NK-92 (cell line): ENCODE measurements around the gene PRKAA2.
"Not testable (repeated sequence)": the region's sequence is repeated elsewhere in the genome, so short reads cannot be mapped to it uniquely, and the experiment has no call there.

Experiments used
- DNase-seq: peaks from one replicate; lab custom pipeline; 2025; ENCODE audit not compliant: unreplicated experiment; lab: John Stamatoyannopoulos, UW

Gene PRKAA2

DNA sequence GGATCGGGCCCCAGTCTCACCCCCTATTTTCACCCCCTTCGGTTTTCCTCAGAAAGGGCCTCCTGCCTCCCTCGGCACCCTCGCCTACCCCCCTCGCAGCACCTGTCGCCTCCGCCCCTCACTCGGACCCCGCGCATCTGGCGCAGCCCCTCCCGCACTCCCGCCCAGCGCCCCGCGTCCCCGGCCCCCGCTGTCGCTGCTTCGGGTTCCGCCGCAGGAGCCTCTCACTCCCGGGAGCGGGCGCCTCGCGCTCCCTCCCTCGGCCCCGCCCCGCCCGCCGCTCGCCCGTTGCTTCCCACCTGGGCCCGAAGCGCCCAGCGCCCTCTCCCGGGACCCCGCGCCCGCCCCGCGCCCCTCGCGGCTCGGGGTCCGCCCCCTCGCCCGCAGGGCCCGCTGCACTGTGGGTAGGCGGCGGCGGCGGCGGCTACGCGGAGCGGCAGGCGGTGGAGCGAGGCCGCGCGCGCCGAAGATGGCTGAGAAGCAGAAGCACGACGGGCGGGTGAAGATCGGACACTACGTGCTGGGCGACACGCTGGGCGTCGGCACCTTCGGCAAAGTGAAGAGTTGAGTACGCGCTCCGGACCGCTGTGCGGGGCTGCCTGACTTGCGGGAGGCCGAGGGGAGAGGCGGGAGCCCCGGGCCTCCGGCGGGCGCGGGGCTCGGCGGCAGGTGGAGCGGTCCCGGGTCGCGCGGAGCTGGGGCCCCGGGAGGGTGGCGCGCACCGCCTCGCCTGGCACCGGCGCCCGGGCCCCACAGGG is at the start of gene PRKAA2:
PRKAA2 (plus strand) TSS at position 396 of the 758 bp plus-strand sequence; CDS start at position 470, 74 bp downstream.
- no peak for DNase-seq

DNA sequence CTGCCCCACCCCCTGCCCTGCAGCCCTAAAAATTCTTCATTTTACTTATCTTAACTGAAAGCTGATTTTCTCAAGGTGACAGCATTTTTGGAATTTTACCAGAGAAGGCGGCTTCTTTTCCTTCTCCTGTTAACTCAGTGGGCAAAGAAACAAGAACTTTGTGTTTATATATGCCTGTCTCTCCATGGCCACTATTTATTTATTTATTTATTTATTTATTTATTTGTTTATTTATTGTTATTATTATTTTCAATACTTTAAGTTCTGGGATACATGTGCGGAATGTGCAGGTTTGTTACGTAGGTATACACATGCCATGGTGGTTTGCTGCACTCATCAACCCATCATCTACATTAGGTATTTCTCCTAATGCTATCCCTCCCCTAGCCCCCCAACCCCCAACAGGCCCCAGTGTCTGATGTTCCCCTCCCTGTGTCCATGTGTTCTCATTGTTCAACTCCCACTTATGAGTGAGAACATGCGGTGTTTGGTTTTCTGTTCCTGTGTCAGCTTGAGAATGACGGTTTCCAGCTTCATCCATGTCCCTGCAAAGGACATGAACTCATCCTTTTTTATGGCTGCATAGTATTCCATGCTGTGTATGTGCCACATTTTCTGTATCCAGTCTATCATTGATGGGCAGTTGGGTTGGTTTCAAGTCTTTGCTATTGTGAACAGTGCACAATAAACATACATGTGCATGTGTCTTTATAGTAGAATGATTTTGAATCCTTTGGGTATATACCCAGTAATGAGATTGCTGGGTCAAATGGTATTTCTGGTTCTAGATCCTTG is 49.5 kb upstream of the PRKAA2 start:
- DNase-seq = not testable (repeated sequence)

DNA sequence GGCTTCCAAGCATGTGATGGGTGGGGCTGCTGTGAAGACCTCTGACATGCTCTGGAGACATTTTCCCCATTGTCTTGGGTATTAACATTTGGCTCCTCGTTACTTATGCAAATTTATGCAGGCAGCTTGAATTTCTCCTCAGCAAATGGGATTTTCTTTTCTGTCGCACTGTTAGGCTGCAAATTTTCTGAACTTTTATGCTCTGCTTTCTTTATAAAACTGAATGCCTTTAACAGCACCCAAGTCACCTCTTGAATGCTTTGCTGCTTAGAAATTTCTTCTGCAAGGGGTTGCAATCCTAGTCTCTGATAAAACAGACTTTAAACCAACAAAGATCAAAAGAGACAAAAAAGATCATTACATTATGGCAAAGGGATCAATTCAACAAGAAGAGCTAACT is 35.0 kb upstream of the PRKAA2 start:
- not testable (repeated sequence) for DNase-seq

DNA sequence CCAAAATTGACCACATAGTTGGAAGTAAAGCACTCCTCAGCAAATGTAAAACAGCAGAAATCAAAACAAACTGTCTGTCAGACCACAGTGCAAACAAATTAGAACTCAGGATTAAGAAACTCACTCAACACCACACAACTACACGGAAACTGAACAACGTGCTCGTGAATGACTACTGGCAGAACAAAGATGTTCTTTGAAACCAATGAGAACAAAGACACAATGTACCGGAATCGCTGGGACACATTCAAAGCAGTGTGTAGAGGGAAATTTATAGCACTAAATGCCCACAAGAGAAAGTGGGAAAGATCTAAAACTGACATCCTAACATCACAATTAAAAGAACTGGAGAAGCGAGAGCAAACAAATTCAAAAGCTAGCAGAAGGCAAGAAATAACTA is 34.3 kb upstream of the PRKAA2 start:
- not testable (repeated sequence) for DNase-seq

DNA sequence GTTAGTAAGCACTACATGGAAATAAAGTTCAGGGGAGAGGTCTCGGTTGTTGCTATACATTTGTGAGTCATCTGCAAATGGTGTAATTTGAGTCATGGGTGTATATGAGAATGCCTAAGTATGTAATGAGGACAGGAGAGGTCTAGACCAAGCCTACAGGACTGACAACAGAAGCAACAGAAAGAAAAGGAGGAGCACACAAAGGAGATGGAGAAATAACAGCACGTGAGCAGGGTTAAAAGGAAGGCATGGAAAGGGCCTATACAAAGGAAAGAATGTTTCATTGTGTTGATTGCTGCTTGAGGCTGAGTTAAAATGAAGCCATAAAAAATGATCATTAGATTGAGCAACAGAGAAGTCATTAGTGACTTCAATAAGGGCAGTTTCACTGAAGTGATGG is 28.0 kb upstream of the PRKAA2 start:
- no peak for DNase-seq

DNA sequence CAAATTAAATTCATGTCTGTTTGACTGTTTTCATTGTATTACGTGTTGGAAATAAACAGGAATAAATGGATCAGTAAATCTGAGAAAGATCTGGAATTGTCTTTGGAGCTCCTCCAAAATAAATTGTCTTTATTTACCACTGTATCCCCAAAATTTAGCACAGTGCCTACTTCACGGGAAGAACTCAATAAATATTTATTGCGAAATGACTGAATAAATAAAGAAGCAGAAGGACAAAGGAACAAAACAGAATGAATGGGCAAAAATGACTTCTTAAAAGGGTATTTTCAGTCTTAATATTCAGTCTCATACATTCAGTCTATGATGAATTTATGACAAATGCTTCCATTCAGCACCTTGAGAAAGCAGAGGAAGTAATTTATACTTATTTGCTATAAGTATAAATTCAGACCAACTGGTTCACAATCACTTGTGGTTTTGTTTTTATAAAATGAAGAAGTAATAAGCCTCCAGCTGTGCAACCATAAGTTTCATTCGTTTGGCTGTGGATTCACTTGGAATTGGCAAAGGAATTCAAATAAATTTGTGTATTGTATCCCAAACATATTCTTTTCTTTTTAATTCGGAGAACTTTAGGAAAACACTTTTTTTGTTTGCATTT is 19.2 kb upstream of the PRKAA2 start:
- DNase-seq = no peak

DNA sequence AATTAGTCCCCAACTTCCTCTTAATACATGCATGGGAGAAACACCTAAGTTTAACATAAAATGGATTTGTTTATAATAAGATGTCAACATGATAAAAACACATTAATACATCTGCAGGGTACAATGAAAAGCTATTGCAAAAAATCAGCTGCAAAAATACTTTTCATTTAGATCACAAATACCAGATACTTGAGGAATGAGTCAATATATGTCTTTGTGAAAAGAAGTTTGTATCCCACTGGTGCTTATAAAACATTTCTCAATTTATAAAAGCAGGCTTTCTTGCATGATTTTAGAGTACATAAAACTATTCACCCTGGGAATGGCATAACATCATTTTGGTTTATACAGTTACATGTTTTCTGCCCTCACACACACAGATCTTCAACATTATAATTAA is 18.6 kb upstream of the PRKAA2 start:
- no peak for DNase-seq

DNA sequence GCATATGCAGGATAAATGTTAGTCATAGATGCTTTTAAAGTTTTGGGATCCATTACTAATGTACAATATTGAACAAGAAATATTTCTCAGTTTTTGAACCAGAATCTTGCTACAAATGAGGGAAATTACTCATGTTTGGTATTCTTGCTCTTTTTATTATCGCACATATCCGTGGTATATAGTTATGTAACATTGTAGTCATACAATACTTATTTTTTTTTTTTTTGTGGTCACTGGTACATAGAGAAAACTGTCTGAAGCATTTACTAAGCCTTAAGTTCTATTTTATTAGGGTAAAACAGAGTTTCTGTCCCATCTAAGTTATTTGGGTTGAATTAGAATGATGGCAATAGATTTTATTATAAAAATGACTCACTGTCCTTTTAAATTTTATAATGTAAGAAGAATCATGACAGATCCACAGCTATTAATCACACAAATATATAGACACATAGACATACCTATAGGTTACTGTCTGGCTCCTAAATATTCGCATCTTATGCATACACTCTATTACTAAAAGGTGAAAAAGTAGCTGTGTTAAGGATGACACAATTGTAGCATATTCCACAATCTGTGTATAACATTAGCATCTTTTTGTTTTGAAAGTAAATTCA is 18.0 kb upstream of the PRKAA2 start:
- DNase-seq = no peak

DNA sequence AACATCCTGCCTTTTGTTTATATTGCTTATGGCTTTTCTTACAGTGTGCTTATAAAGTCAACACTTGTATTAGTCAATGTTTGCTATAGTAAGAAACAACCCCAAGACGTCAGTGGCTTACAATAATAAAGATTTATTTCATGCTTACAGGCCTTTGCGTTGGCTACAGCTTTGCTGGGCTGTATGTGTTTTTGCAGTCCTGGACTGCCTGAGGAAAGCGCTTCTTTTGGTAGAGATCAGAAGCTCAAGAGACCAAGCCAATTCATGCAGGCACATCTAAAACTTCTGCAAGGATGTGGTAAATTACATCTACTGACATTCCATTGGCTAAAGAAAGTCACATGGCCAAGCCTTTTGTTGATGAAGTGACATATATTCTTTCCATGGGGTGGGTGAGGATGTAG is 17.5 kb upstream of the PRKAA2 start:
- DNase-seq = no peak

DNA sequence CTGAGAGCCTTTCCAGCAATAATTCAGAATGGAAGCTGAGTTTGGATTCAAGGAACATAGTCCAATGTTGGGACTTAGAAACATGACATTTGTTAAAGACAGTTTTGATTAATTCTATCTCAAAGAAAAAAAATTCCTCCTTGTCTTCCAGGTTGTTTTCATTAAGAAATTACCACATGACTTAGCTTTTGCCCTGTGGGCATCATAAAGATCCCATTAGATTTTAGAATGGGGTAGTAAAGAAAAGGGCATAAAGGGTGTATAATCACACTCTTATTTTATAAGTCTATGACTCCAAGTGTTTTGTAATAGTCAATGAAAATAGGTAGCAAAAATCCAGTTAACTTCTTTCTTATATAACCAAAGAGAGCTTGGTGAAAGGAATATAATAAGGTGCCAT is 14.3 kb upstream of the PRKAA2 start:
- DNase-seq = no peak

DNA sequence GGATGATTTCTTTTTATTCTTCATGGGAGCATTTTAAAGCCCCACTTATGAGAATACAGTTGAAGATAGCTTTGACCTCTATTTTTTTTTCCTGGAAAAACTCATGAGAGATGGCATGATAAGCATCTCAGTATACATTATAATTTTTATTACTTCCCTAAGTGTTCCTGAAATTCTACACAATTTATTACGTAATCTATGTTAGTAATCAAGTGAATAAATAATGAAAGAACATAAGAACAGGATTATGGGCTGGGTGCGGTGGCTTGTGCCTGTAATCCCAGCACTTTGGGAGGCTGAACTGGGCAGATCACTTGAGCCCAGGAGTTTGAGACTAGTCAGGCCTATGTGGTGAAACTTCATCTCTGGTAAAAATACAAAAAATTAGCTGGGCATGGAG is 13.2 kb upstream of the PRKAA2 start:
- DNase-seq = no peak

DNA sequence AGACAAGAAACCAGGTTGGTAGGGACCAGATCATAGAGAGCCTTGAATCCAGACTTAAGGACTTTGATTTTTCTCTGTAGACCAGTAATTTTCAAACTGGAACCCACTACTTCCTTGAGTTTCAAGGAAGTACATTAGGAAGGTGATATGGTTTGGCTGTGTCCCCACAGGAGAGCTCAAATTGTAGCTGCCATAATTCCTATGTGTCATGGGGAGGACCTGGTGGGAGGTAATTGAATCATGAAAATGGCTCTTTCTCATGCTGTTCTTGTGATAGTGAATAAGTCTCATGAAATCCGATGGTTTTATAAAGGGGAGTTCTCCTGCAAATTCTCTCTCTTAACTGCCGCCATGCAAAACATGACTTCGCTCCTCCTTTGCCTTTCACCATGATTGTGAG is 10.1 kb upstream of the PRKAA2 start:
- DNase-seq = no peak

DNA sequence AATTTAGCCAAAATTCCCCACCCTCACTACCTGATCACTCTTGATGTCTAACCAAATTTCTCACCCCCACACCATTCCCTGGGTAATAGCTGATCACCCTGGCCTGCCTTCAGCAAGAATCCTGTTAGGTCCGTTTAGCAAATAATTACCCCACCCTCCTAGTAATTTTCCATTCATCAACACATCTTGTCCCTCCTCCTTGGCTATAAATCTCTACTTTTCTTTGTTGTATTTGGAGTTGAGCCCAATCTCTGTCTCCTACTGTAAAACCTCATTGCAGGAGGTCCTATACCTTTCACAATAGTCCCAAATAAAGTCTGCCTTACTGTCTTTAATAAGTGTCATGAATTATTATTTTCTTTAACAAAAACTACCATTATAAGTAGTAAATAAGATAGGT is 6.9 kb upstream of the PRKAA2 start:
- DNase-seq = no peak

DNA sequence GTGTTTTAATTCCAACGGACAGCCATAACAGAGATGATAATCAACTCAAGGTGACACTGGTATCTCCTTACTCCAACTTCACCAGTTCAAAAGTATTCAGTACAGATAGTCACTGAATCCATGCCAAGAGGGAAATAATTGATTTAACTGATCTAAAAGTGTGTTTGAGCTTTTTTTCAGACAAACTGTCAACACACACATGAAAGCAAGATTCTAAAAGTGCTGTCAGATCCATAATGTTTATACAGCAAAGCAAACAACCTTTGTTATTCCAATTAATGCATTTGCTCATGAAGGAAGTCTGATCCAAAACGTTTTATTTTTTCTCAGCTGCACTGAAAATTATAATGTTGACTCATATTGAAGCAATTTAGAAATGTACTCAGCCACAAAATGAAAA is 5.9 kb upstream of the PRKAA2 start:
- no peak for DNase-seq

DNA sequence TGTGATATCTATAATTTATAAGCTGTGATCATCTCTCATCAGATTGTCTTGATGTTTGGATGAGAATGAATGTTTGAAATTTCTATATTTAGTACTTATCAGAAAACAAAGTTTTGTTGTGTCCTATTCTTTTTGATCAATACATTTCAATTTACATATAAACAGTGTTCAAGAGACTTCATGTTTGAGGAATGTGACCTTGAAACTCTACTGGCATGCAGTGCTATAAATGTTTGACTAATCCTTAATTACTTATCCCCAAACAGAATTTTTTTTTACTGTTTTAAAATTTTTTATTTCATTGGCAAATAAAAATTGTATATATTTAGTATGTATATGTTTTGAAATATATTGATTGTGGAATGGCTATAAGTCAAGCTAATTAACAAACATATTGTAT is 1.5 kb upstream of the PRKAA2 start:
- DNase-seq = no peak

DNA sequence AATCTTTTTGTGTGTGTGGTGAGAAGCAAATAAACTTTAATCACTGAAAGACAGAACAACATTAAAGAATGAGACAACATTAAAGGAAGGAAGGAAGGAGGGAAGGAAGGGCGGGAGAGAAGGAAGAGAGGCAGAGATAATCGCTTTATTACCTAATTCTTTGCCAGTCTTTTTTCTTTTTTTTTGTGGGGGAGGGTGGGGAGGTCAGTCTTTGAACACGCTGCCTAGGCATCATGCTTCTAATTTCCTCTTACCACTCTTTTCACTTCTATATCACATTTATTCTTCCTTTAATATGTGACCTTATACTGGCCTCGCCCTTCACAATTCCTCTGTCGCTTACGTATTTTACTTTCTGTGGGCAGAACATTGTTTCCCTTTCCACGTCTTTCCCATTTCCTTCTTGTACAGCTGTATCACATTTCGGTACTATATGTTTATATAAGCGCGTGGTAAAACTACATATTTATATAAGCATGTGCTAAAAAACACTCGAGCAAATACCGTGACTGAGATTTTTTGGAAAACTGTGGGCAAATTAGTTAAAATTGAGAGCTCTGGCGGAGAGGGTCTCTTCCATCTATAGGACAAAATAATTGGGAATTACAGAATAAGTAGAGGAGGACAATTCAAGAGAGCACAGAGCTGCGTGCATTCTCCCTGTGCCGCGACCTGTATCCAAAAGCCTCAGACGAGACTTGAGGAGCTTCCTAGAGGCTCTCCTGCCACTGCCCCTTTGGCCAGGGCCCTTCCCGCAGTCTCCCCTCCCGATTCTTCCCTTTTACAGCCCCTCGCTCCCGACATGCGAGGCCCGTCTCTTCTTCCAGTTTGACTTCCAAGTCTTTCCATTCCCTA is 823 bp upstream of the PRKAA2 start:
- DNase-seq = no peak

DNA sequence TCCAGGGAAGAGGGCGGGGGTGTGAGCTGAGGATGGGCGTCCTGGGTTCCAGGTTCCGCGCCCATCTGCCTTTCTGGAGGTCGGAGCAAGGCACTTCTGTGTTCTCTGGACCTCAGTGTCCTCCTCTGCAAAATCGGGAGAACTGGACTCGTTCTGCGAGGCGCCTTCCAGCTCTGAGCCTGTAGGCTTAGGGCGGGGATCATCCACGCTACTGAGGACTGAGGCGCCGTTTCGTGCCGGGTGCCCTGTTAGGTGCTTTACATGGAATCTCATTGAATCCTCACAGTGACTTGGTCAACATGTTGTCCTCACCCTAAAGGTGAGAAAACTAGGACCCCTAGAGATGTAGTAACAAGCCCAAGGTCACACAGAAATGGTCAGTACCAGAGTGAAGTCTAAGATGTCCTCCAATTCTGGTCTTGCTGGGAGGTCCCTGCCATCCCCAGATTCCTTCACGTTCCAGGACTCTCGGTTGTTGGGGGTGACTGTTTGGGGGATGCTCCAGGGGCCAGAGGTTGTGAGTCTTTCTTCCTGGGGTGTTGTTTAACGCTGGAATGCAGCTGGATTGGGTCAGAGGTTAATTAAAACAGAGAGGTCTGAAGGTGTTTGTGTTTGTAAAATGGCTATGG is 677 bp downstream of the PRKAA2 start:
- no peak for DNase-seq

DNA sequence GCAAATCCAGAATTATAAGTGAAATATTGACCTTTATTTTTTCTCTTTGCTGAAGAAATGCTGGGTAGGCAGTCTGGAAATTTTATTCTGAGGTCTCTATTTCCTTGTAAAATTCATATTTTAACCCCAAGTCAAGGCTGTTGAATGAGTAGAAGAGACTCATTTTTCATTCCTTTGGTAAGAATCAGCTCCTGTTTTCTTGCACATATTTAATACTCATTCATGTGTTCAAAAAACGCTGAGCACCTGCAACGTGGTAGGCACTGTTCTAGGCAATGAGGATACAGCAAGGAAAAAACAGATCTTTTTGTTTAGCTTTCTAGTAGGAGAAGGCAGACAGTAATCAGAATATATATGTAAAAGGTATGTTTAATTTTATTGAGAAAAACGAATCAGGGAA is 1.5 kb downstream of the PRKAA2 start:
- no peak for DNase-seq

DNA sequence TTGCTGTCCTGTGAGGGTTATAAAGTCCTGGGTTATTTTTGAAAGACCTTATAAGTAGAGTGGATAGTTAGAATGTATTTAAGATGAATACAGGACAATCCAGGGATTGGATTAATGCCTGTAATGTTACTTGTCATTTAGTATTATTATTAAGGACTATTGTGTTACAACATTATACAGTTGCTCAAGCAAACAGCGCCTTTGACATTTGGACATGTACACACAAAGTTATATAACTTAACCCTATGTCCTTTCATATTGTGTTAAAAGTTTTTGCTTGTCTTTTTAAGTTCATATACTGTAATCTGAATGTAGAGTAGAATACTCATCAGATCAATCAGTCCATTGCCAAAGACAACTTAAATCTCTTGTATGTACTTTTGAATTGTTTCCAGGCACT is 2.0 kb downstream of the PRKAA2 start:
- no peak for DNase-seq

DNA sequence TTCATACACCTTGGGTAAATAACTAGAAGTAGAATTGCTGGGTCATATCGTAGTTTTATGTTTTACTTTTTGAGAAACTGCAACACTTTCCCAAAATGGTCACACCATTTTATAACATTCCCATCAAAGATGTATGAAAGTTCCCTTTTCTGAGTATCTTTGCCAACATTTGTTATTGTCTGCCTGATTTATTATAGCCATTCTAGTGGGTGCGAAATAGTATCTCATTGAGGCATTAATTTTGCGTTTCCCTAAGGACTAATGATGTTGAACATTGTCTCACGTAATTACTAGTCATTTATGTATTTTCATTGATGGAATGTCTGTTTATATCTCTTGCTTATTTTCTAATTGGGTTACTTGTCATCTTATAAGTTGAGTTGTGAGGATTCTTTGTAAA is 3.4 kb downstream of the PRKAA2 start:
- DNase-seq = no peak
